ENCODE results near the gene LRRC42.

- TF ChIP-seq, protein P1, sequence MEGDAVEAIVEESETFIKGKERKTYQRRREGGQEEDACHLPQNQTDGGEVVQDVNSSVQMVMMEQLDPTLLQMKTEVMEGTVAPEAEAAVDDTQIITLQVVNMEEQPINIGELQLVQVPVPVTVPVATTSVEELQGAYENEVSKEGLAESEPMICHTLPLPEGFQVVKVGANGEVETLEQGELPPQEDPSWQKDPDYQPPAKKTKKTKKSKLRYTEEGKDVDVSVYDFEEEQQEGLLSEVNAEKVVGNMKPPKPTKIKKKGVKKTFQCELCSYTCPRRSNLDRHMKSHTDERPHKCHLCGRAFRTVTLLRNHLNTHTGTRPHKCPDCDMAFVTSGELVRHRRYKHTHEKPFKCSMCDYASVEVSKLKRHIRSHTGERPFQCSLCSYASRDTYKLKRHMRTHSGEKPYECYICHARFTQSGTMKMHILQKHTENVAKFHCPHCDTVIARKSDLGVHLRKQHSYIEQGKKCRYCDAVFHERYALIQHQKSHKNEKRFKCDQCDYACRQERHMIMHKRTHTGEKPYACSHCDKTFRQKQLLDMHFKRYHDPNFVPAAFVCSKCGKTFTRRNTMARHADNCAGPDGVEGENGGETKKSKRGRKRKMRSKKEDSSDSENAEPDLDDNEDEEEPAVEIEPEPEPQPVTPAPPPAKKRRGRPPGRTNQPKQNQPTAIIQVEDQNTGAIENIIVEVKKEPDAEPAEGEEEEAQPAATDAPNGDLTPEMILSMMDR (conservative IDR thresholded peaks at IDR 0.05): peak; percentile 62
- TF ChIP-seq EZH2 (IDR thresholded peaks at IDR 0.05; ENCODE audit: low read depth): no peak
These were observed 46.1 kb downstream of the LRRC42 start for GRCh38 chr1:53992085-53992874.

Data from PC-9 (cell line).